HG03520 (cell line): Measurements from ENCODE around the gene SPG11.
"Not testable (repeated sequence)": the region's sequence is repeated elsewhere in the genome, so short reads cannot be mapped to it uniquely, and the experiment has no call there.

Source experiments
- ATAC-seq: cut with Tn5 transposase; IDR thresholded peaks from one replicate; pipeline ENCODE4 v1.9.1; 2021; ENCODE audit warnings: mild to moderate bottlenecking, moderate library complexity; ENCODE audit not compliant: unreplicated experiment

Gene SPG11

DNA sequence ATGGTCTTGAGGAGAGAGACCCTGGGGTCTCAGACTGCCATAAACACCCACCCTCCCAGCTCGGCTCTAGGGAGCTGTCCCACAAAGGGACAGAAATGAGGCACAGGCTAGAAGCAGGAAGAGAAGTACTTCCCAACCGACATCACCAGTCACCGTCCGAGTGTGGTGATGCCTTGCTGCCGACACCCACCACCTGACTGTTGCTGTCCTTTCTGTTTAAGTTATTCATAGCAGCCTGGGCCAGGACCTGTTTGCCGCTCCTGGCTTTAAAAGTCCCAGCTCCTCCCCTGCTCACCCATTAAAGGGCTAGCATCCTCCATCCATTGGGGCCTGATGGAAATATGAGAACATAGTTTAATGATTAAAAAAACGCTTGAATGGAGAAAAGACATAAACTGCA lies 13.2 kb upstream of the SPG11 start:
- ATAC-seq = no peak

DNA sequence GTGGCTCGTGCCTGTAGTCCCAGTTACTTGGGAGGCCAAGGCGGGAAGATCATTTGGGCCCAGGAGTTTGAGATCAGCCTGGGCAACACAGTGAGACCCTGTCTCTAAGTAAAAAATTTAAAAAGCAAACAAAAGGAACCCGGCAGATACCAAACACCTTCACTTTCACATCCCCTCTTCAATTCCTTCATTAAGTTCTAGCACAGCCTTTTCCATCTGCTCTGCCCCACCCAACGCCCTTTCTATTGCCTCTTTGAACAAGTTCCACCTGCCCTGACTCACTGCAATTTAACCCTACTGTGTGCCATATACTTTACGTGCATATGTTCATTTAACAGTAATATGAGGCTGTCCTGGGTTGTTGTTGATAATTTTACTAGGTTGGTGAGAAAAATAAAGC lies 12.4 kb upstream of the SPG11 start:
- ATAC-seq = no peak

GRCh38 chr15:44673639-44674038 lies 10.2 kb upstream of the SPG11 start:
- ATAC-seq = no peak

- ATAC-seq = no peak
Observed at GRCh38 chr15:44670087-44670950, 6.9 kb upstream of the SPG11 start.

DNA sequence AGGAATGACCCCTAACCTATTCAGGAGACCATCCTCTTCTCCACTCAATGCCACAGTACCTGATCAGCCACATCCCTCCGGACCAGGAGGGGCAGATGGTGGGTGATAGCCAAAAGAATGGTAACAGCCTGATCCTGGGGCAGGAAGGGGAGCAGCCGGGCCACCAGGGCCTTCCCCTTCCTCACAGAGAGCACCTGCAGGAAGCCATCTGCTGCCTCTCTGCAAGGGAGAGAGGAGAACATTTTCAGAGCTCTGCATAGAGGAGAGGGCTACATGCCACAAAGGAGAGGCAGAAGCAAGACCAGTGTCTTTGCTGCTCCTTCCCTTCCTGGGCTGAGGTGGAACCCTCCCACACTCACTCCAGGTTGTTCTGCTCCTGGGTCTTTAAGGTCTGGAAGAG lies 5.5 kb upstream of the SPG11 start:
- ATAC-seq = no peak

DNA sequence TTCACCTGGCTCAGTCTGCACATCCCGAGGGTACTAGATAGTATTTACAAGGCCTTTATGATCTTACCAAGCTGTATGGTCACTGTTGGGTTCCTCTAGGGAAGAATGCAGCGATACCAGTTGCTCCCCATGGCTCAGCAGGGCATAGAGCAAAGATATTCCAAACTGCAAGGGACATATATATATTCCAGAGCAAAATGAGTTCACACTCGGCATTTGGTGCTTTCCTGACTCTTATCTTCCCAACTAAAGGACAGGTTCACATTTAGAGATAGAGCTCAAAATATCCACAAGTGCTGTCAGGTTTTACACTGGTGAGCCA lies 3.5 kb upstream of the SPG11 start:
- ATAC-seq = no peak

GRCh38 chr15:44666210-44667038 lies 3.0 kb upstream of the SPG11 start:
- no peak for ATAC-seq

DNA sequence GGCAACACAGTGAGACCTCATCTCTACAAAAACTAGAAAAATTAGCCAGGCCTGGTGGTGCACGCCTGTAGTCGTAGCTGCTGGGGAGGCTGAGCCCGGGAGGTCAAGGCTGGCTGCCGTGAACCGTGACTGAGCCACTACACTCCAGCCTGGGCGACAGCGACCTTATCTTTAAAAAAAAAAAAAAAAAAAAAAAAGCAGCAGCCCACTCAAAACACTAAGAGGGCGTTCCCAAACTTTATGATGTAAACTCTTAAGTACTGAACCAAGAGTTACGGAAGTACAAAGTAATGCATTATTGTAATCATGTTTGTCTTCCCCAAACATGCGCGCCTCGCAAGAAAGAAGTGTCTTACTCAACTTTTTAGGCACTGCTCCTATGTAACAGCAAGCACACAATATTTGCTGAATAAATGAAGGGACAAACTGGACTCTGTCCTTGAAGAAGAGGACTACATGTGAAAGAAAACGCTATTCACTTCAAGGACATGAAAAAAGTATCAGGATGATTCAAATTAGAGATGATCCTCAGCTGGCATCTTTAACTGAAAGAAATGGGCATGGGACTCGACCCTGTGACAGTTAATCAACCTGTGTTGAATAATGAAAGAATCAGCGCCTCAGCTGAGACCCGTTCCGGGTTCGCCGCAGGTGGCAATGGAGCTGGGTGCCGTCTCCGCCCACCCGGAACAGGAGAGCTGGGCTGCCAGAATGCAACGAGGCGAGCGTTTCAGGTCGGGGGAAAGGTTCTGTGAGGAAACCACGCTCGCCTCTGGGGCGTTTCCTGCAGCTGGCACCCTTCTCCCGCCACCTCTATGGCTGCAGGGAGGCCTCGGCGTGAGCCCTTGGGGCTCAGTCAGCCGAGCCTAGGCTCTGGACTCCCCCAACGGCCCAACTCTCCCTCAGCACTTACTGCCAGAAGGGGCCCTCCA lies 718 bp downstream of the SPG11 start:
- ATAC-seq = peak; percentile 42

DNA sequence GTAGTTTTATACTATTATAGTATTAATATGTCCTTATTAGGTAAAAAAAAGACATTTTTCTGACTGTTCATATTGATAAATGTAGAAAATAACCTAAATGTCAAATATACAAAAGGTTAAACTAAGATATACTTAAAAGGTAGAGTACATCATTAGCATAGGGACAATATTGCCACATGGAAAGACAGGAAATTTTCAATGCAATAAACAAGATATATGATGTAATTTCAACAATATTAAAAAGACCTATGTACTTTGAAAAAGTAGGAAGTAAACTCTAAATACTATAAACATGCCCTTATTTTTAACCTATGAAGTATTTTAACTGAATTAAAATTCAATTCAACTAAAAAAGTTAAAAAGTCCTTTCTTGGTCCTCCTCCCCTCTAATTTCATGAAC lies 1.9 kb downstream of the SPG11 start:
- ATAC-seq = no peak

DNA sequence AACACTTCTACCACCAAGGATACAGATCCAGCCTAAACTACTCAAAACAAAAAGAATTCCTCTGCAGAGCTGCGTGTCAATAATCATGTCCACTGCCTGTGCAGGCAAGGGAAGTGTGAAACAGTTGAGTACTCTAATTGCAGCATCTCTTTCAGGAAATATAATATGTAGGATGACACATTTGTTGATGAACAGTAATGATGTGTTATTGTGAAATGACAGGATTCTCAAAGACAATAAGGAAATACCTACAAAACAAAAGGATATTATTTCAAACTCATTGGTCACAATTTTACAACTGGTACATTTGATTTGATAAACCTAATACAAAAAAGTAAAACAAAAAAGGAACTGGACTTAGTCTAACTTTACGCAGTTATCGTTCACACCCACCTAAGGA lies 4.4 kb downstream of the SPG11 start:
- no peak for ATAC-seq

GRCh38 chr15:44657378-44657777 lies 6.1 kb downstream of the SPG11 start:
- ATAC-seq = no peak

- no peak for ATAC-seq
Observed at GRCh38 chr15:44656913-44657312, 6.5 kb downstream of the SPG11 start.

DNA sequence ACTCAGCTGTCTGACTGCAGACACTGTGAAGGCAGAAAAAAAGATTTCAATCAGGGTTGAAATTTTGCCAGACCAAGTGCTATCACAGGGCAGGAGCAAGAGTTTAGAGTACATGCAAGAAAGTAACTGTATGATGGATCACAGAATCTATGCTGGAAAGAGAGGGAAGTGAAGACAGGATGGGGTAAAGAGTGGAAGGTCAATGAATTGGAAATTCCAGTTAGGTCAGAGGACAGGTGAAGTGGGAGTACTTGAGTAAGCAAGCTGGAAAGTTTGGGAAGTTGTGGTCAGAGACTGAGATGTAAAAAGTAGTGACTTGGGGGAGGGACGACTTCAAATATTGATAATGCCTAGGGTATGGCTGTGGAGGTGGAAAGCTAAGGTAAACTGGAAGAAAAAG lies 7.2 kb downstream of the SPG11 start:
- no peak for ATAC-seq

GRCh38 chr15:44654858-44655257 lies 8.6 kb downstream of the SPG11 start:
- no peak for ATAC-seq

- ATAC-seq = no peak
Observed at GRCh38 chr15:44647637-44648036, 15.8 kb downstream of the SPG11 start.

DNA sequence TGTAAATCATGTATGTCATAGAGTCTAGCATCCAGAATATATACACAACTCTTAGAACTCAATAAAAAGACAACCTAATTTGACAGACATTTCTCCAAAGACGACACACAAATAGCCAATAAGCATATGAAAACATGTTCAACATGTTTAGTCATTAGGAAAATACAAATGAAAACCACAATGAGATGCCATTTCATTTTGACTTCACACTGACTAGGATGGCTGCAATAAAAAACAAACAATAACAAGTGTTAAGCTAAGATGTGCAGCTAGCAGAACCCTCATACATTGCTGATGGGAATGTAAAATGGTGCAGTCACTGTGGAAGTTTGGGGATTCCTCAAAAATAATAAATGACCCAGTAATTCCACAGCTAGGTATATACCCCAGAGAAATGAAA lies 16.4 kb downstream of the SPG11 start:
- ATAC-seq = no peak

DNA sequence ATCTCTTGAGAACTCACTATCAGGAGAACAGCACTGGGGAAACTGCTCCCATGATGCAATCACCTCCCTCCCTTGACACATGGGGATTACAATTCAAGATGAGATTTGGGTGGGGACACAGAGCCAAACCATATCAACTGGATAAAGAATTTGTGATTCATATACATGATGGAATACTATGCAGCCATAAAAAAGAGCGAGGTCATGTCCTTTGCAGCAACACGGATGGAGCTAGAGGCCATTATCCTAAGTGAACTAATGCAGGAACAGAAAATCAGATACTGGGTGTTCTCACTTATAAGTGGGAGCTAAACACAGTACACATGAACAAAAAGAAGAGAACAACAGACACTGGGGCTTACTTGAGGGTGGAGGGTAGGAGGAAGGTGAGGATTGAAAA lies 17.0 kb downstream of the SPG11 start:
- ATAC-seq = no peak

GRCh38 chr15:44641651-44642050 lies 21.8 kb downstream of the SPG11 start:
- no peak for ATAC-seq

DNA sequence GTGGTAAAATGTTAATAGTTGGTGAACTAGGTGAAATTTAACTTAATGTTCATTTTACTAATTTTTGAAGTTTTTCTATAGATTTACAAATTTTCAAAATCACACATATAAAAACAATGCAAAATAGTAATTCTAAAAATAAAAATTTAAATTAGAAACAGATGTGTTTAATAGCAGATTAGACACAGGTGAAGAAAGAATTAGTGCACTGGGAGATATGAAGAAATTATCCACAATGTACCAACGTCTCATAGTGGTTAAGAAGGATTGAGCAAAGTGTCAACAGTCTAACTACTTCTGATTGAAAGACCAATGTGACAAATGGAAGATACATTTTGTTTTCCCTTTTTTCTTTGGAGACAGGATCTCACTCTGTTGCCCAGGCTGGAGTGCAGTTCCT lies 26.5 kb downstream of the SPG11 start:
- ATAC-seq = no peak

GRCh38 chr15:44633603-44634002 lies 29.9 kb downstream of the SPG11 start:
- ATAC-seq = no peak

- ATAC-seq = not testable (repeated sequence)
Observed at GRCh38 chr15:44625286-44625685, 38.2 kb downstream of the SPG11 start.
